Activated gamma-delta T cell (primary cell): ENCODE results near the gene PPP1R15B.
"Not testable (repeated sequence)": the region's sequence is repeated elsewhere in the genome, so short reads cannot be mapped to it uniquely, and the experiment has no call there.

ENCODE experiments used
- DNase-seq: peaks from one replicate; lab custom pipeline; 2025; lab: John Stamatoyannopoulos, UW

PPP1R15B gene

GRCh38 chr1:204443871-204444581, 32.4 kb upstream of the PPP1R15B start:
- no peak for DNase-seq

GRCh38 chr1:204443260-204443619, 31.6 kb upstream of the PPP1R15B start:
- DNase-seq: no peak

- DNase-seq: no peak
Observed at GRCh38 chr1:204442376-204443259, 31.0 kb upstream of the PPP1R15B start.

GRCh38 chr1:204441558-204441957, 29.9 kb upstream of the PPP1R15B start:
- DNase-seq: no peak

GRCh38 chr1:204439621-204440375, 28.2 kb upstream of the PPP1R15B start:
- no peak for DNase-seq

- no peak for DNase-seq
Observed at GRCh38 chr1:204438628-204439027, 27.0 kb upstream of the PPP1R15B start.

- DNase-seq: no peak
Observed at GRCh38 chr1:204437796-204438570, 26.4 kb upstream of the PPP1R15B start.

- no peak for DNase-seq
Observed at GRCh38 chr1:204435872-204436271, 24.3 kb upstream of the PPP1R15B start.

- no peak for DNase-seq
Observed at GRCh38 chr1:204435381-204435831, 23.8 kb upstream of the PPP1R15B start.

- no peak for DNase-seq
Observed at GRCh38 chr1:204434116-204434755, 22.6 kb upstream of the PPP1R15B start.

- DNase-seq: no peak
Observed at GRCh38 chr1:204432708-204433107, 21.1 kb upstream of the PPP1R15B start.

- DNase-seq: no peak
Observed at GRCh38 chr1:204431310-204432184, 19.9 kb upstream of the PPP1R15B start.

GRCh38 chr1:204429746-204430145, 18.1 kb upstream of the PPP1R15B start:
- no peak for DNase-seq

GRCh38 chr1:204426971-204427701, 15.5 kb upstream of the PPP1R15B start:
- DNase-seq: no peak

- no peak for DNase-seq
Observed at GRCh38 chr1:204426474-204426873, 14.9 kb upstream of the PPP1R15B start.

- no peak for DNase-seq
Observed at GRCh38 chr1:204426035-204426436, 14.4 kb upstream of the PPP1R15B start.

GRCh38 chr1:204424621-204425020, 13.0 kb upstream of the PPP1R15B start:
- DNase-seq: no peak

GRCh38 chr1:204422061-204422705, 10.6 kb upstream of the PPP1R15B start:
- DNase-seq: not testable (repeated sequence)

GRCh38 chr1:204421441-204421840, 9.8 kb upstream of the PPP1R15B start:
- DNase-seq: no peak
